ENCODE data around the gene SEMA3E. TPM values are rescaled to one million over a fixed set of nuclear protein-coding genes. Genes with fewer than 3 reads are reported as not detected.

Gene SEMA3E
- polyA plus RNA-seq, 1 experiment = not detected

DNA sequence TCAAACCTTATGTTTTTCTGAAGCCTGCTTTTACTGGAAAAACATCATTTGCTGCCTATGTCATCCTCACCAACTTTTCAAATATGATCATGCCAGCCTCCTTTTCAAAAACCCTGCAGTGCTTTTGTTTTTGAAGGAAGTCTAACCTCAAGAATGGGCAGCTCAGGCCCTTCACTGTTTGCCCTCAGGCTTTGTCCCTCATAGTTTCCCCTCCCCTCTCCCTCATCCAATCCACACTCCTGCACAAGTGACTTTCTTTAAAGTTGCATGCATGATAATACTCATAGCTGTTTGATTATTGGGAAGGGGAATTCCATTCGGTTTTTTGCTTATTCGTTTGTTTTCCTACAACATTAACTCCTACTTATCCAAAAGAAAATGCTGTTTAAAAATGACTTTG, 219.4 kb downstream of the SEMA3E start:
- ChIA-PET POLR2A (no interaction called here), CTCF (interaction anchor here (1.0 kb wide), 1 partner anchor 226 kb away, joined by 3 read pairs; no protein-coding TSS in a partner anchor)
- no peaks in the 10 kb centered on the region for H3K36me3 ChIP-seq (ENCODE audit: control insufficient read depth, insufficient read depth, low read length)
- DNase-seq (ENCODE audit: low read depth) = no peak
- H3K27me3 ChIP-seq (ENCODE audit: control insufficient read depth, insufficient read depth, low read length) = no peaks in the 10 kb centered on the region
- no peak overlapping the region for H3K4me3 ChIP-seq (ENCODE audit: low read depth, low read length)
- TF ChIP-seq CTCF (IDR thresholded peaks at IDR 0.05; ENCODE audit: insufficient read depth, low read depth, low read length) = no peak

- ChIA-PET CTCF (interaction anchor here (1.0 to 1.3 kb wide), 2 partner anchors 28 to 228 kb away, joined by 3 read pairs; no protein-coding TSS in a partner anchor), POLR2A (no interaction called here)
- no peak for TF ChIP-seq CTCF (IDR thresholded peaks at IDR 0.05; ENCODE audit: insufficient read depth, low read depth, low read length)
- no peak for DNase-seq (ENCODE audit: low read depth)
- Histone ChIP-seq H3K27me3 (ENCODE audit: control insufficient read depth, insufficient read depth, low read length) (no peaks in the 10 kb centered on the region), H3K4me3 (ENCODE audit: low read depth, low read length) (no peak overlapping the region), H3K36me3 (ENCODE audit: control insufficient read depth, insufficient read depth, low read length) (no peaks in the 10 kb centered on the region)
Observed at GRCh38 chr7:83427884-83428283, 221.1 kb downstream of the SEMA3E start.

- POLR2A ChIA-PET = no interaction called here
- DNase-seq (ENCODE audit: low read depth) = no peak
- Histone ChIP-seq H3K4me3 (ENCODE audit: low read depth, low read length) (no peak overlapping the region), H3K27me3 (ENCODE audit: control insufficient read depth, insufficient read depth, low read length) (no peaks in the 10 kb centered on the region), H3K36me3 (ENCODE audit: control insufficient read depth, insufficient read depth, low read length) (no peaks in the 10 kb centered on the region)
- CTCF ChIA-PET = no interaction called here
- no peak for TF ChIP-seq CTCF (IDR thresholded peaks at IDR 0.05; ENCODE audit: insufficient read depth, low read depth, low read length)
Observed at GRCh38 chr7:83426325-83426724, 222.6 kb downstream of the SEMA3E start.

GRCh38 chr7:83419013-83419412, 229.9 kb downstream of the SEMA3E start:
- TF ChIP-seq CTCF (IDR thresholded peaks at IDR 0.05; ENCODE audit: insufficient read depth, low read depth, low read length) = no peak
- POLR2A ChIA-PET = no interaction called here
- no peak for DNase-seq (ENCODE audit: low read depth)
- CTCF ChIA-PET = no interaction called here
- Histone ChIP-seq H3K27me3 (ENCODE audit: control insufficient read depth, insufficient read depth, low read length) (no peaks in the 10 kb centered on the region), H3K4me3 (ENCODE audit: low read depth, low read length) (no peak overlapping the region), H3K36me3 (ENCODE audit: control insufficient read depth, insufficient read depth, low read length) (no peaks in the 10 kb centered on the region)

DNA sequence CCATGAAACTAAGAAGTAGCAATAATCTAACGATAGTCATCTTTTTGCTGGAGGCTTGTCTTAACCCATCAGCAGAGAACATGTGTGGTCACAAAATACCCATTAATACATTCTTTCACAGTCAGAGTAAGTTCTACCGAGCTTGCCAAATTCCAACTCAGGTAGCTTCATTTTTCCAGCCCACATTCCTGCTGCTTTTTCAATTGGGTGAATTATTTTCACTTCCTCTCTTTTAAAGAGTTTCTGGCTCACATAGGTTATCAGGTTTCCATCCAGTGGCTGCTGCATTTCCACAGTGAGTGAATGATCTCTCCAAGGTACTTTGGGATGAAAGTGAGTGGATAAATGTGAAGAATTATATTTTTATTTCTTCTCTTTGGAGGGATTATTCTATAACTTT, 233.1 kb downstream of the SEMA3E start:
- Histone ChIP-seq H3K27me3 (ENCODE audit: control insufficient read depth, insufficient read depth, low read length) (no peaks in the 10 kb centered on the region), H3K36me3 (ENCODE audit: control insufficient read depth, insufficient read depth, low read length) (no peaks in the 10 kb centered on the region), H3K4me3 (ENCODE audit: low read depth, low read length) (no peak overlapping the region)
- POLR2A ChIA-PET = interaction anchor here (0.8 kb wide), 1 partner anchor 256 kb away, joined by 3 read pairs; no protein-coding TSS in a partner anchor
- no peak for DNase-seq (ENCODE audit: low read depth)
- no peak for TF ChIP-seq CTCF (IDR thresholded peaks at IDR 0.05; ENCODE audit: insufficient read depth, low read depth, low read length)
- CTCF ChIA-PET = no interaction called here
